ENCODE data around the gene AQP12A. TPM values are rescaled to one million over a fixed set of nuclear protein-coding genes. Genes with fewer than 3 reads are reported as not detected.

AQP12A gene
- polyA plus RNA-seq, 1 of the 3 experiments (the other 2 are of a cell fraction): not detected

- no peak for DNase-seq
- peaks cover 0 to 2% of the 10 kb centered on the region in 2 experiments; a peak in 1 of 4 replicates for H3K4me1 ChIP-seq (ENCODE audit: control insufficient read depth in 1 of 2, insufficient read depth in 2 of 2, low read depth in 1 of 2, low read length in 1 of 2)
- no peaks in the 10 kb centered on the region for H3K79me2 ChIP-seq (ENCODE audit: insufficient read depth)
- no peak overlapping the region for H2AFZ ChIP-seq (ENCODE audit: low read depth)
- TF ChIP-seq ZBTB33 (IDR thresholded peaks at IDR 0.05; ENCODE audit: borderline replicate concordance, low read depth) (no peak), EP300 (IDR thresholded peaks at IDR 0.05; ENCODE audit: borderline replicate concordance in 1 of 2, low read depth in 1 of 2, low read length in 1 of 2) (no peak), EZH2phosphoT487 (IDR thresholded peaks at IDR 0.05; ENCODE audit: borderline replicate concordance, low read depth) (no peak)
- no peak overlapping the region for H3K27ac ChIP-seq (ENCODE audit: low read depth in 2 of 2, low read length in 1 of 2)
- H3K9ac ChIP-seq: no peak overlapping the region
- H3K36me3 ChIP-seq (replicated peaks in 1 of 2; ENCODE audit: control insufficient read depth in 1 of 2, insufficient read depth in 2 of 2, low read length in 1 of 2): no peaks in the 10 kb centered on the region
- no peaks in the 10 kb centered on the region; the same call in 1 of the 2 replicates for H3K27me3 ChIP-seq (ENCODE audit: insufficient read depth)
- CTCF ChIA-PET: interaction anchor here (0.6 kb wide), 1 partner anchor 30 kb away, joined by 4 read pairs; no protein-coding TSS in a partner anchor
- 51% methylated on average over 7 of the region's 7 CpGs for WGBS (ENCODE audit: low lambda C conversion rate)
- H3K4me3 ChIP-seq (ENCODE audit: low read depth in 2 of 2, low read length in 1 of 2): no peak overlapping the region
- POLR2A ChIA-PET: no interaction called here
- H3K9me2 ChIP-seq: no peaks in the 10 kb centered on the region
- H4K20me1 ChIP-seq (ENCODE audit: insufficient read depth): no peaks in the 10 kb centered on the region
- H3K4me2 ChIP-seq: no peak overlapping the region
- no peaks in the 10 kb centered on the region for H3F3A ChIP-seq (replicated peaks; ENCODE audit: insufficient read depth)
- no peaks in the 10 kb centered on the region for H3K9me3 ChIP-seq
Observed at GRCh38 chr2:240670402-240670801, 21.3 kb upstream of the AQP12A start.

- no peak overlapping the region for H3K4me2 ChIP-seq
- H3K4me1 ChIP-seq (ENCODE audit: control insufficient read depth in 1 of 2, insufficient read depth in 2 of 2, low read depth in 1 of 2, low read length in 1 of 2): peaks cover 0 to 2% of the 10 kb centered on the region in 2 experiments; a peak in 1 of 4 replicates
- no peak overlapping the region for H2AFZ ChIP-seq (ENCODE audit: low read depth)
- no peaks in the 10 kb centered on the region for H3K9me2 ChIP-seq
- TF ChIP-seq RAD21 (IDR thresholded peaks at IDR 0.05; ENCODE audit: low read length): no peak
- ChIA-PET CTCF (no interaction called here), POLR2A (no interaction called here)
- 39% methylated on average over 4 of the region's 4 CpGs for WGBS (ENCODE audit: low lambda C conversion rate)
- H3K79me2 ChIP-seq (ENCODE audit: insufficient read depth): no peaks in the 10 kb centered on the region
- DNase-seq: no peak
- H3K9ac ChIP-seq: no peak overlapping the region
- H3F3A ChIP-seq (replicated peaks; ENCODE audit: insufficient read depth): no peaks in the 10 kb centered on the region
- H3K27me3 ChIP-seq (ENCODE audit: insufficient read depth): no peaks in the 10 kb centered on the region; the same call in 1 of the 2 replicates
- H3K36me3 ChIP-seq (replicated peaks in 1 of 2; ENCODE audit: control insufficient read depth in 1 of 2, insufficient read depth in 2 of 2, low read length in 1 of 2): no peaks in the 10 kb centered on the region
- H3K4me3 ChIP-seq (ENCODE audit: low read depth in 2 of 2, low read length in 1 of 2): no peak overlapping the region
- H3K27ac ChIP-seq (ENCODE audit: low read depth in 2 of 2, low read length in 1 of 2): no peak overlapping the region
- H3K9me3 ChIP-seq: no peaks in the 10 kb centered on the region
- no peaks in the 10 kb centered on the region for H4K20me1 ChIP-seq (ENCODE audit: insufficient read depth)
Observed at GRCh38 chr2:240670950-240671349, 20.7 kb upstream of the AQP12A start.

- H3K27ac ChIP-seq (ENCODE audit: low read depth in 2 of 2, low read length in 1 of 2): no peak overlapping the region
- H3K9ac ChIP-seq: no peak overlapping the region
- ChIA-PET POLR2A (no interaction called here), CTCF (no interaction called here)
- no peaks in the 10 kb centered on the region; the same call in 1 of the 2 replicates for H3K27me3 ChIP-seq (ENCODE audit: insufficient read depth)
- no peaks in the 10 kb centered on the region for H4K20me1 ChIP-seq (ENCODE audit: insufficient read depth)
- peaks cover 0 to 2% of the 10 kb centered on the region in 2 experiments; a peak in 1 of 4 replicates for H3K4me1 ChIP-seq (ENCODE audit: control insufficient read depth in 1 of 2, insufficient read depth in 2 of 2, low read depth in 1 of 2, low read length in 1 of 2)
- DNase-seq: no peak
- no peaks in the 10 kb centered on the region for H3K9me2 ChIP-seq
- H2AFZ ChIP-seq (ENCODE audit: low read depth): no peak overlapping the region
- 83% methylated on average over 36 of the region's 46 CpGs for whole genome bisulfite sequencing (ENCODE audit: low lambda C conversion rate)
- no peak overlapping the region for H3K4me3 ChIP-seq (ENCODE audit: low read depth in 2 of 2, low read length in 1 of 2)
- no peaks in the 10 kb centered on the region for H3K36me3 ChIP-seq (replicated peaks in 1 of 2; ENCODE audit: control insufficient read depth in 1 of 2, insufficient read depth in 2 of 2, low read length in 1 of 2)
- H3K9me3 ChIP-seq: no peaks in the 10 kb centered on the region
- H3K4me2 ChIP-seq: no peak overlapping the region
- H3K79me2 ChIP-seq (ENCODE audit: insufficient read depth): no peaks in the 10 kb centered on the region
- H3F3A ChIP-seq (replicated peaks; ENCODE audit: insufficient read depth): no peaks in the 10 kb centered on the region
- no peak for TF ChIP-seq JUND (IDR thresholded peaks at IDR 0.05)
- no peak for TF ChIP-seq GATA2 (CRISPR knock-in tag; IDR thresholded peaks at IDR 0.05)
- TF ChIP-seq RCOR1 (IDR thresholded peaks at IDR 0.05; ENCODE audit: low read length): no peak
- no peak for TF ChIP-seq REST (IDR thresholded peaks at IDR 0.05; ENCODE audit: low read depth, low read length)
- no peak for TF ChIP-seq IRF3 (IDR thresholded peaks at IDR 0.05; ENCODE audit: low read depth, low read length)
- TF ChIP-seq TAF1 (IDR thresholded peaks at IDR 0.05; ENCODE audit: borderline replicate concordance, low read depth, low read length): no peak
- TF ChIP-seq POLR2AphosphoS5 (IDR thresholded peaks at IDR 0.05; ENCODE audit: low read depth, low read length): no peak
- no peak for TF ChIP-seq ELF1 (IDR thresholded peaks at IDR 0.05)
Observed at GRCh38 chr2:240672076-240672700, 19.5 kb upstream of the AQP12A start.

All from SK-N-SH (cell line).